ENCODE data around the gene RESP18.
A peak's percentile ranks its signal among the peaks of the same experiment; 100 is the strongest.
"Not testable (repeated sequence)": the region's sequence is repeated elsewhere in the genome, so short reads cannot be mapped to it uniquely, and the experiment has no call there.

Gene RESP18

DNA sequence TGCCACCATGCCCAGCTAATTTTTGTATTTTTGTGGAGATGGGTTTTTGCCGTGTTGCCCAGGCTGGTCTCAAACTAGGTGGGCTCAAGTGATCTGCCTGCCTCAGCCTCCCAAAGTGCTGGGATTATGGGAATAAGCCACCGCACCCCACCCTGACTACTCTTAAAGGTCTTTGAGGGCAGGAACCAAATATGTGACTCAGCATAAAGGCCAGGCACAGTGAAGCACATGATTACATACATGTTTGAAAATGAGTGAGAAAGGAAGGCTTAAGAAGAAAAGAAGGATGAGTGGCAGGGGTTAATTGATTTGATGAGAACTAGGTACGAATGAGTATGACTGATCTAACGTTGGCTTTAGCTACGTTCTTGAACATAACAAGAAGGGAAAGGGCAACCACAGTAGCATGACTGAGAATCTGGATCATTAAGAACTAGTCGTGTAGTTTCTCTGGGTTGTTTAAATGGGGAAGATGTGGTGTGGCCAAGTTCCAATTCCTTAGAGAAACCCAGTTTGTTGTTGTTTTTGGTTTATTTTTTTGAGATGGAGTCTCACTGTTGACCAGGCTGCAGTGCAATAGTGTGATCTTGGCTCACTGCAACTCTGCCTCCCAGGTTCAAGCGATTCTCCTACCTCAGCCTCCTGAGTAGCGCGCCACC lies 6.8 kb downstream of the RESP18 start:
- no peak for DNase-seq (ENCODE audit: low spot score)

DNA sequence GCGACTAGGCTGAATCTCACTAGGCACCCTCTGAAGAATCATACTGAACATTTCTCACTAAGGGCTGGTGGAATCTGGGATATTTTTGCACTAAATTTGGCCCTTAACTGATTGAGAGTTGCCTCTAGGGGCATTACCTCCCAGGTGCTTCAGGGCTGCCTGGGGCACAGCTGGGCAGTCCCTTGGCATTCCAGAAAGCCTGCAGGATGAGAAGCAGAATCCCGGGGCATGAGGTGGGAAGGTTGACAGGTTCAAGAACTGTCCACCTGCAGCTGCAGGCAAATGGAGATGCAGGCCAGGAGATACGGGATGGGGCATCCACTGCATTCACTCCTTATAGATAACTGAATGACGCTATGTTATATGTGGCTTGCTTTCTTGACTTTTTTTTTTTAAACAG lies 7.4 kb downstream of the RESP18 start:
- DNase-seq (ENCODE audit: low spot score): no peak

DNA sequence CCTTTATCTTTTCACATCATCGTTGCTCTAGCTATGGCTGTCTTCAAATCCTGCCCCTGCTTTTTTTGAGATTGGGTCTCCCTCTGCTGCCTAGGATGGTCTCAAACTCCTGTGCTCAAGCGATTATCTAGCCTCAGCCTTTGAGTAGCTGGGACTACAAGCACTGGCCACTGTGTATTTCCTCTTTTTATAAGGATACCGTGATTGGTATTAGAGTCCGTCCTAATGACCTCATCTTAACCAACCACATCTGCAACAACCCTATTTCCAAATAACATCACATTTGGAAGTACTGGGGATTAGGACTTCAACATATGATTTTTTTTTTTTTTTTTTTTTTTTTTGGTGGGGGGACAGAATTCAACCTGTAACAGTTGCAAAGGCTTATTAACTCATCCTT lies 9.1 kb downstream of the RESP18 start:
- no peak for DNase-seq (ENCODE audit: low spot score)

DNA sequence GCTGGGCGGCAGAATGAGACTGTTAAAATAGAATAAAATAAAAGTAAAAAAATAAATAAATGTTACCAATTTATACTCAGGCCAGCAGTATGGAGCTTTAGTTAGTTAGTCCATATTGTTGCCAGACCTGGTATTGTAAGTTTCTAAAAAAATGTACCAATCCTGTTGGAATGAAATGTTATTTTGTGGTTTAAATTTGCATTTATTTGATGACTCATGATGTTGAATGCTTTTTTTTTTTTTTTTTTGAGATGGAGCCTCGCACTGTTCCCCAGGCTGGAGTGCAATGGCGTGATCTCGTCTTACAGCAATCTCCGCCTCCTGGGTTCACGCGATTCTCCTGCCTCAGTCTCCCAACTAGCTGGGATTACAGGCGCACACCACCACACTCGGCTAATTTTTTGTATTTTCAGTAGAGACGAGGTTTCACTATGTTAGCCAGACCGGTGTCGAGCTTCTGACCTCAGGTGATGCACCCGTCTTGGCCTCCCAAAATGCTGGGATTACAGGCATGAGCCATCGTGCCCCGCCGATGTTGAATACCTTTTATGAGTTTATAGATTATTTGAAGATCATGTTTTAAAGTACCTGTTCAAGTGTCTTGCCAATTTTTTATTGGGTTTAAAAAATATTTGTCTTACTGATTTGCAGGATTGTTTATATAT lies 17.6 kb downstream of the RESP18 start:
- DNase-seq (ENCODE audit: low spot score): no peak

DNA sequence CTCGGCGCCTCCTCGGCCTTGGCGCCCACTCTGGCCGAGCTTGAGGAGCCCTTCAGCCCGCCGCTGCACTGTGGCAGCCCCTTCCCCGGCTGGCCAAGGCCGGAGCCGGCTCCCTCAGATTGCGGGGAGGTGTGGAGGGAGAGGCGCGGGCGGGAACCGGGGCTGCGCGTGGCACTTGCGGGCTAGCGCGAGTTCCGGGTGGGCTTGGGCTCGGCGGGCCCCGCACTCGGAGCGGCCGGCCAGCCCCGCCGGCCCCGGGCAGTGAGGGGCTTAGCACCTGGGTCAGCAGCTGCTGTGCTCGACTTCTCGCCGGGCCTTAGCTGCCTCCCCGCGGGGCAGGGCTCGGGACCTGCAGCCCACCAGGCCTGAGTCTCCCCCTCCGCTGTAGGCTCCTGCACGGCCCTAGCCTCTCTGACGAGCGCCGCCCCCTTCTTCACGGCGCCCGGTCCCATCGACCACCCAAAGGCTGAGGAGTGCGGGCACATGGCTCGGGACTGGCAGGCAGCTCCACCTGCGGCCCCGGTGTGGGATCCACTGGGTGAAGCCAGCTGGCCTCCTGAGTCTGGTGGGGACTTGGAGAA lies 19.8 kb downstream of the RESP18 start:
- not testable (repeated sequence) for DNase-seq (ENCODE audit: low spot score)

DNA sequence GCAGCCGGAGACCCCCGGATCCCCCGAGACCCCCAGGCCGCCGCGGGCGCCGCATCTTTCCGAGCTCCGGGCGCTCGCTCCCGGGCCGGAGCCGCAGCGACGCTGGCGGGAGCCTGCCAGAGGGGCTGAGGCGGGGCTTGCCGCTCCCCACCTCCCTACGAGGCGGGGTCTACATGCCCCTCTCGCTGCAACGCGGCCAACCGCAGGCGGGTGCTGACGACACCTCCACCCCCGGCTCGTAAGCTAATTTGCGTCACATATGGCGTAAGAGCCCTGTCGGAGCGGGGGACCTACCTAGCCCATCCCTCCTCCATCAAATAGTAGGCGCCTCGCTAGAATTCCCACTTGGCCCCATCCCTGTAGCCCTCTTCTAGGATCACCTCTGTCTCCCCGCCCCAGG lies 23.3 kb downstream of the RESP18 start, which contains the start of gene PTPRN:
PTPRN (minus strand) TSS at position 124 of the 400 bp plus-strand sequence; CDS start at position 55, 69 bp downstream.
- peak; percentile 72 for DNase-seq (ENCODE audit: low spot score)

DNA sequence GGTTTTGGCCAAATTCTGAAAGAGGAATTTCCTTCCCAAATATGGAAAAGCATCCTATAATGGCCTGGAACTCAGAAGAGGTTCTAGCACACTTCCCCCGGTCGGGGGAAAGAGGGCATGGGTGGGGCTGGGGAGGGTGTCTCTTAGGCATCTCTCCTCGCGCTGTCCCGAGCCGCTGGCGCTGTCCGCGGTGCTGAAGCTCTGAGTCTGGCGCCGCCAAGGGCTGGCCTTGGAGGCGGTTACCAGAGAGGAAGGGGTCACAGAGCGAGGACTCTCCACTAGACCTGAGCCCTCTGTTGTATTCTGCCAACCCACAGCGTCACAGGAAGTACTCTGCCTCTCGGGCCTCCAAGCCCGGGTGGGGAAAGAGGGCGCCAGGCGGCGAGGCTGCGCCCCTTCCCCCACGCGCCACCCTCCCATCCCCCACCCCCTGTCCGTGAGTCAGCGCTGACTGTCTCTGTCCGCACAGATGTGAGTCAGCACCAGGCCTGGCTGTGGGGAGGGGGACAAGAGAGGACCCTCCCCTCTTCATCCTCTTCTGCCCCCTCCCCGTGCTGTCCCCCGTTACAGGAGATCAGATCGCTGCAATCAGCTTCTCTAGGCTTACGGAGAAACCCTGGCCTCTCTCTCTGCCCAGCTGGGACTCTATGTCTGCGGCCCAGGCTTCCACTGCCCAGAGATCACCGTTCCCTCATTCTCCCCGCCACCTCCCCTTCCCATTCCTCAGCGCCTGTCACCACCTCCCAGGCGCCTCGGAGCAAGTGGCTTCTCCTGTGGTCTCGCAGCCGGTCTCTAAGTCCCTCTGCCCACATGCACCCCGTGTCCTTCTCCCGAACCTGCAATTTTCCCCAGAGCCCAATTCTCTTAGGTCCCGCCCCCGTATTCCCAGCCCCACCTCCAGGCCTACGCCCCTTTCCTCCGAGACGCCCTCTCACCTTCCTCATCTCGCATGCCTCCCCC lies 24.1 kb downstream of the RESP18 start:
- peak; percentile 76 for DNase-seq (ENCODE audit: low spot score)

DNA sequence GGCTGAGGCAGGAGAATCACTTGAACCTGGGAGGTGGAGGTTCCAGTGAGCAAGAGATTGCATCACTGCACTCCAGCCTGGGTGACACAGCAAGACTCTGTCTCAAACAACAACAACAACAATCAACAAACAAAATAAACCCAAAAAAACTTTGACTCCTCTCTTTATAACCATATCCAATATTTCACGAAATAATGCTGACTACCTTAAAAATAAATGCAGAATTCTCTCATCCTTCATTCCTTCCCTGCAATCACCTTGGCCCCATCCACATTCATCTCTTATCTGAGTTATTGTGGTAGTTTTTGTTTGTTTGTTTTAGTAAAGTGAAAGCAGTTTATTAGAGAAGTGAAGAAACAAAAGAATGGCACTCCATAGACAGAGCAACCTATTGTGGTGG lies 26.5 kb downstream of the RESP18 start:
- DNase-seq (ENCODE audit: low spot score): no peak

DNA sequence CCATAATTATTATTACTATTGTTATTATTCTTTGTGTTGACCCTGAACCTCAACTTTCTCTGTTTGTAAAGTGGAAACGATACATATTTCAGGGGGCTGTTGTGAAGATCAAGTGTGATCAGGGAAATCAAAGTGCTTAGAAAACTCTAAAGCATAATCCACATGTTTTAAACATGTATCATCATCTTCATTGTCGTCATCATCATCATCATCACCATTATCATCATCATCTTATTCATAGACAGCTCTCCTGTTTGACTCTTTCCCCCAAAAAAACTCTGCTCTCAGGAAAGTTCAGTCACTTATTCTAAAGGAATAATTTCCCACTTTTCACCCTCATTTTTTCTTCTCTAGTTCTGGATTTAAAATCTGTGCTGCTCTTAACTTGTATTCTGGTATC lies 28.3 kb downstream of the RESP18 start:
- no peak for DNase-seq (ENCODE audit: low spot score)

DNA sequence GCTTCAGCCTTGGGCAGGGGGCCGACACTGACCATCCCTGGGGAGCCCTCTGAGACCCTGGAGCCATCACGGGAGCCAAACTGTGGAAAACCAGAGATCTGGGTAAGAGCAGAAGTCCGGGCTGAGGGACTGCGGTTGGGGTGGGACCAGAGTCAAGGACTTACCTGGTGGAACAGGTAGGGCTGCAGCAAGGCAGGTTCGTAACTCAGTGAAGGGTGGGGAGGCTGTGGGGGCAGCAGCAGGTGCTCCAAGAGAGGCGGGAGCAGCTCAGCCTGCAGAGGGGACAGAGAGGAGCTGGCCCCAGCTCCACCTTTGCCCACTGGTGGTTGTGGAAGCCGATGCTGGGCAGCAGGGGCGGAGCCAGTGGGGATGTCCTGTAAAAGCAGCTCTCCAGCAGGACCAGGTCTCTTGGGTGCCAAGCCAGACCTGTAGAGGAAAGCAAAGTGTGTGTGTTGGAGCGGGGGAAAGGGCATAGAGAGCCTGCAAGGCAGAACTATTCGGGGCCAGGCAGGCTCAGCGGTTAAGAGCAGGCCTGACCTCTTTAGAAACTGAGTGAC lies 30.1 kb downstream of the RESP18 start:
- DNase-seq (ENCODE audit: low spot score): no peak

DNA sequence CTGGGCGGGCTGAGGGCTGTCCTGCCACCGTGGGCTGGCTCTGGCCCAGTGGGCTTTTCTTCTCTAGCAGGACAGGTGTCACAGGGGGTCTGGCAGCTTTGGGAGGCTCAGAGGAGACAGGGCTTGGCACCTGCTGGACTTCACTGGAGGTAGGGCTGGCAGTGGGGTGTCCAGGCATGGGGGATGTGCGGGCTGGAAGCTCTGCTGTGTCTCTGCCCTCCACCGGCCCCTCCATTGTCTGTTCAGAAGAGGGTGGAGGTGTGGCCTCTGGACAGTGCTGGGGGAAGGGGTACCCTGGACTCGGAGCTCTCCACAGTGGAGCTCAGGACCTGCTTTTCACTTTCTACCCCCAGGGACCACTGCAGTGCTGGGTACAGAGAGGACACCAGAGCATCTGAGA lies 32.5 kb downstream of the RESP18 start:
- DNase-seq (ENCODE audit: low spot score): no peak

DNA sequence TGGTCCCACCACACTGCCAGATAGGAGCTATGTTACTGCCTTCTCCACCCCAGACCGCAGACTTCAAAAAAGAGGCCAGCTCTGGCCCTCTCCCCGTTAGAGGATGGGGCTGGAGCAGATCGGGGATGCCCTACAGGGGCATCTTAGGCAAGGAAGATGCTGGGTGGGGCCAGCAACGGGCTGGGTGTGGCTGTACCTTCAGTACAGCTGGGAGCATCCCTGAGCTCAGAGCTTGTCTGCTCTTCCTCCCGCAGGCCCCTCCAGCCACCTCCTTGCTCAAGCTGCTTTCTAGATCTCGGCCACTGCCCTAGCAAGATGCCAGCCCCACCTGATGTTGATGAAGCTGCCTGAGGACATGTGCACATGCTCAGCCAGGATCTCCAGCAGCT lies 33.2 kb downstream of the RESP18 start:
- no peak for DNase-seq (ENCODE audit: low spot score)

DNA sequence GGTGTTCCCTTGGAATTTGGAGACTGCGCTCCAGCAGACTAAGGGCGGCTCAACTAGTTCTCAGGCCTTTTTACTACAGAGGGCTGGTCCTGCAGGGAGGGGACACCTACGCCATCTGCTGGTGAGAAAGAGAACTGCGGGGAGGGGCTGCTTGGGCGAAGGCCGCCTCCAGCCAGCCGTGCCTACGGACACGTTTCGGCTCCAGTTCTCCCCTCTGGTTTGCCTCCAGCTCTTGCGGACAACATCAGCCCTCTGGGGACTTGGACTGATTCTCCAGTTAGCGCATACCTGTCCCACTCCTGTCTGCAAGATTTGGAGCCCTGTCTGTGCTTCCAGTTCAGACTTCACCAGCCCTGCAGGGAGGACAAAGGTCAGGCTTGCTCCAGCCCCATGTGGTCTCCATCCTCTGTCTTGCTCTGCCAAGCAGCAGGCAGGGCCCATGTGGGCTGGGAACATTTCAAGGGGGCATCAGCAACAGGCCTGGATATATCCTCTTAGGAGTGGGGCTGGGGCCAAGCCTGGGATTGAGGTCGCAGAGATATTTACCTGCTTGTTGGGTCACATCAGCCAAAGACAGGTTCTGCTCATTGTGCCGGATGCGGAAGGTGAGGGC lies 33.7 kb downstream of the RESP18 start:
- DNase-seq (ENCODE audit: low spot score): peak; percentile 84

DNA sequence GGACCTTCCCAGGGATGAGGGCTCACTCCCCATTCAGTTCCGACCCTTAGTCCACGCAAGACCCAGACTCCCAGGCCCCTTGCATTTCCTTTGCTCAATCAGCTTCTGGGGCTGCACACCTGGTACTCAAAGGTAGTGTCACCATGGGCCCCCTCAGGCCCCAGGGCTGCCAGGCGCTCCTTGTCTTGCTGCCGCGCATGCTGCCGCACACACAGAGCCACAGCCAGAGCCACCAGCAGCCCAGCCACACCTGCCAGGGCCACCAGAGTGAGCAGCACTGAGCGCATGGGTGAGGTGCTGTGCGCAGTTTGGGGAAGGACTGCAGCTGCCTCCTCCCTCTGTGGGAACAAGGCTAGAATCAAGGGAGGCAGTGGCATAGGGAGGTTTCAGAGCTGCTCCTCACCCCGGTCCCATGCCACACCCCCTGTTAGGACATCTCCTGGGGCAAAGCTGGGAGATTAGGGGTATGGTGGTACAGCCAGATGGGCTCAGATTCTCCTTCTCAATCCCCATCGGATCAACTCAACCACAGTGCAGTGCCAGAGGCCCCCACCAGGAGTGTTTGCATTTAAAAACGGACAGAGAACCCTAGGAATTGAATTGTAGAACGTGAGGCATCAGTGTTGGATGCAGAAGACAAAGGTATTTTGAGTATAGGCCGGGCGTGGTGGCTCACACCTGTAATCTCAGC lies 34.6 kb downstream of the RESP18 start:
- DNase-seq (ENCODE audit: low spot score): no peak

DNA sequence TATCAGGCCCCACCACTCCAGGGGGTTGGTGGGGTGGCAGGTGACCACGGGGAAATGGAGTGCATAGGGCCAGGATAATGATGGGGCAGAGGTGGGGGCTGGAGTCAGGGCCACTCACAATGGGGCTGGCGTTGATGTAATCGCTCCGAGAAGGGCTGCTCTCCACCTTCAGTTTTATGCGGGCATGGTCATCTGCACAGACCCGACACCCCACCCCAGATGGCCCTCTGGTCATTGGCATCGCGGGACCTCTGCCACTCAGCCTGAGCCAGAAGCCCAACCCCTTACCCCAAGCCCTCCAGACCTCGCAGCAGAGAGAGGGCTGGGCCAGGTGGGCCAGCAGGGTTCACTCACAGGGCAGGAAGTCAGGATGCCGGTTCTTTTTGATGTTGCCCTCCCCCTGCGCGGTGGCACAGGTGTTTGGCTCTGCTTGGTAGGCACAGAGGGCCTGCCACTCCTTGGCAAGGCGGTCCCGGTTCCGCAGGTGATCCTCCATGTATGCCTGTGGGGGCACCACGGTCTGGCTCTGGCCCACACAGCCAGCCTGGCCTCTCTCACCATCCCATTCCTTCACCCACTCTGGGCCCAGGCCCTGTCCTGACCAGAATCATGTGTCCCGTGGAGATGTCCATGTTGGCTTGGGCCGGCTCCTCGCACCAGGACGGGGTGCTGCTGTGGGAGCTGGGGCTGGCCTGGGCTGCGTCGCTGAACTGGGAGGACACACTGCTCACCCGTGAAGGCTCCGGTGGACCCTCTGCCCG lies 35.7 kb downstream of the RESP18 start:
- no peak for DNase-seq (ENCODE audit: low spot score)

DNA sequence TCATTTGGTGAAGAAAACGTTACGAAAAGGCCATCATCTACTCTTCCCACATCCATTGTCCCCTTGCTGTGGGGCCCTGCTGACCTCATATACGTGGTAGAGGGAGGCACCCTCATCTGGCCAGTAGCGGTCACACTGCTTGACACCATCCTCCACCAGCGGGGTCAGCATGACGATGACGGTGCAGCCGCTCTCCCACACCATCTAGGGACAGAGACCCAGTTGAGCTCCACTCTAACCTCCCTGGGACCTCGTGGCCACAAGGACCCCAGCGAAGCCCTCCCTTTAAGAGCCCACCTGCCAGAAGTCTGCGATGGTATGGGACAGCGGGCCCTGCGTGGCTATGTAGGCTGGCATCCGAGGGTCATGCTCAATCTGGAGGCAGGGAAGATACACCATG lies 36.4 kb downstream of the RESP18 start:
- no peak for DNase-seq (ENCODE audit: low spot score)

DNA sequence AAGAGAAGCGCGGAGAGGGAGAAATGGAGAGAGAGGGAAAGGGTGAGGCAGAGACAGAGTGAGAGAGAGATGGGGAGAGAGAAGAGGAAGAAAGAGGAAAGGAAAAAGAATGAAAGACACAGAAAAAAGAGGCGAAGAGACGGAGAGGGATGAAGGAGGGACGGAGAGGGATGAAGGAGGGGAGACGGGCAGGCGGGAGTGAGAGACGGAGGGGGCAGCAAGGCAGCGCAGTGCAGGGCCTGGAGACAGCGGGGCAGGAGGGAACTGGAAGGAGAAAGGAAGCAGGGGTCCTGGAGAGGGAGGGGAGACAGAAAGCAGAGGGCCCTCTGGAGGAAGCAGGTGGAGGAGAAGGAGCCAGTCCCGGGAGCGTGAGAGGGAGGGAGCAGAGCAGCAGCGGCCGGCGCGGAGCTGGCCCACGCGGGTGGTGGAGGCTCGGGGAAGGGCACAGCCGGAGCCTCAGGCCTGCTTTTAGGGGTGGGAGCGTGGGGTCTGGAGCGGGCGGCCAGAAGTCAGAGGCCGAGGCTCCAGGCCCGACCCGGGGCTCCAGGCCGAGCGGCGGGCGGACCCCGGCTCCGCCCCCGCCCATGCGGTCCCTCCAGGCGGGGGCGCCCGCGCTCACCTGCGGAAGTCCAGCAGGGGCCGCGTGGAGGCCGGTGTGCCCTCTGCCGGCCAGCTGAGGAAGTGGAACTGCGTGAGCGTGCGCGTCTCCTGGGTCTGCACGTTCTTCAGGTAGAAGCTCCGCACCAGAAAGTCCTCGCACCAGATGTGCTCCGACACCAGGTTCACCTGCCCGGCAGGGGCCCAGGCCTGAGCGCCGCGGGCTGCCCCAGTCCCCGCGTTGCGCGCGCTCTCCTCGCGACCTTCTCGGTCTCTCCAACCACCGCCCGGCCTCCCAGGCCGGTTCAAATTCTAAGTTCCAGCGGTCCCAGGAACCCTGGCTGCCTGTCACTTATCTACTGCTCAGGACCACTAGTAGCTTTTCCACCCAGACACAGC lies 37.9 kb downstream of the RESP18 start:
- peak; percentile 82 for DNase-seq (ENCODE audit: low spot score)

DNA sequence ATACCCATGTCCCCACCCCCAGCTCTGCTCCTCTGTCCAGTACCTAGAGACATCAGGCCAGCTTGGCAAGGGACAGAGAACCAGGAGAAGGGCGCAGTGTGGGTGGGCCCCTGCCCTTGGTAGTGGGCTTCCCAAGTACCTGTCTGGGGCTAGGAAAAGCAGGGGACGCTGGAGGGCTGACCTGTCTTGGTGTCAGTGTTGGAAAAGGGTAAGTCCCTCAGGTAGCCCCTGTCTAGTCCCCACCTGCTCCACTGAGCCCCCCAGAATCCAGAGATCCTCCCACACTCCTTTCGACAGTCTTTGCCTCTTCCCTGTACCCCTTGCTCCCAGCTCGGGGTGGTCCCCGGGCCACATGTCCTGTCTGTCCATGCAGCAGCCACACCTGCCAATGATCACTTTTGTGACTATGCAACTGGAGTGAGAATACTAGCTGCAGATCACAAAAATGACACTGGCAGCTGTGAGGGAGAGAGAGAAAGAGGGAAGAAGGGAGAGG lies 38.8 kb downstream of the RESP18 start:
- DNase-seq (ENCODE audit: low spot score): no peak

DNA sequence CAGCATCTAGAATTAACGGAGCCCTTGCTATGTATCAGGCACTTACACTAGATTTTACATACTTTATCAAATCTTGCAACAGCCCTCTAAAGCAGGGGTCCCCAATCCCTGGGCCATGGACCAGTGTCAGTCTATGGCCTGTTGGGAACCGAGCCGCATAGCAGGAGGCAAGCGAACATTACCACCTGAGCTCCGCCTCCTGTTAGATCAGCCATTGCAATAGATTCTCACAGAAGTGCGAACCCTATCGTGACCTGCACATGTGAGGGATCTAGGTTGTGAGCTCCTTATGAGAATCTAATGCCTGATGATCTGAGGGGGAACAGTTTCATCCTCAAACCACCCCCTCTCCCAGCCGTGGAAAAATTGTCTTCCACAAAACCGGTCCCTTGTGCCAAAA lies 39.9 kb downstream of the RESP18 start:
- no peak for DNase-seq (ENCODE audit: low spot score)

All from cerebellar cortex (tissue), 1 donor.